GM18505 (cell line): ENCODE data around the gene LTBP1.
A peak's percentile ranks its signal among the peaks of the same experiment; 100 is the strongest.
"Not testable (repeated sequence)": the region's sequence is repeated elsewhere in the genome, so short reads cannot be mapped to it uniquely, and the experiment has no call there.

Experiments
- ATAC-seq: cut with Tn5 transposase; IDR thresholded peaks from one replicate; pipeline ENCODE4 v1.9.1; 2021; ENCODE audit not compliant: unreplicated experiment
- POLR2A ChIP-seq: IDR thresholded peaks from 4 replicates; pipeline ENCODE4 v1.6.1; 2011; ENCODE audit warnings: borderline replicate concordance; ENCODE audit not compliant: insufficient read depth, insufficient read length; ENCODE audit errors: extremely low read depth

The LTBP1 gene

DNA sequence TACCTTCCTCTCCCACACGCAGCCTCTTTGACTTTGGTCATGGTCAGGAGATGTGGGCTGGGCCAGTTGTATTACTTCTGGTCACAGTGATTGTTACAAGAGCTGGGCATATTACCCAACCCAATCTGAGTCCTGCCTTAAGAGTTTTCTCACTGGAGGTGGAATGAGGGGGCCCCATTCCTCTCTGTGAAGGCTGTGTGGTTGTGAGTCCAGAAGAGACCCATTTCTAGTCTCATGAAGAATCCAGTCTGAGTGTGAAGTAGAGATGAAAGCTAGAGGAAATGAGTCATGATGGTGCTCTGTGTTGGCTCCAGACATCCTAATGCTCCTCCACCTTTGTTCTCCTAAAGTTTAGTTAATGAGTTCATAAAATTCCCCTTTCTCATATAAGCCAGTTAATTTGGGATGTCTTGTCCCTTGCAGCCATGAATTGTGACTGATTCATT is 478.9 kb downstream of the LTBP1 start:
- TF ChIP-seq POLR2A = no peak
- no peak for ATAC-seq

DNA sequence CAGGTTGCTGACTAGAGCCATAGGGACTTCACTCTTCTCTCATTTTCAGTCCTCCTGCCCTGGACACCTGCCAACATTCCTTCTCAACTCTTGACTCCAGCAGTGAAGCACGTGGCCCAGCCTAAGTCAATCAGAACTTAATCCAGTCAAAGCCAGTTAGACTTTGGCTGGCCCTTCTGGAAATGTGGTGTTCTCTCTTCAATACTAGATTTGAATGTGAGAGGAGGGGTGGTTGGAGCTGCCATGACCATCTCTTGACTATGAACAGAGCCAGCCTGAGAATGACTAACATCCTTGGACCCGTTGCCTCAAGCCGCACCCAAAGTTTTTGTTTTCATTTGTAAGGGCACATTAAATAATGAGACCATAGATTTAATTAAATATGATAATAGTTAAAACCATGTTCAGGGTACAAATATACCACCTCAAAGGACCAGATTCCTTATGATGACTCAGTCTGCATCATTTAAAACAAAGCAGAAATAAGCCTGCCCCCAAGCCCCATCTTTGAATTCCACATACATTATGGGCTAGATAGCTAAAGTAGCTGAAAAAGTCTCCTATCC is 480.0 kb downstream of the LTBP1 start:
- no peak for TF ChIP-seq POLR2A
- no peak for ATAC-seq

DNA sequence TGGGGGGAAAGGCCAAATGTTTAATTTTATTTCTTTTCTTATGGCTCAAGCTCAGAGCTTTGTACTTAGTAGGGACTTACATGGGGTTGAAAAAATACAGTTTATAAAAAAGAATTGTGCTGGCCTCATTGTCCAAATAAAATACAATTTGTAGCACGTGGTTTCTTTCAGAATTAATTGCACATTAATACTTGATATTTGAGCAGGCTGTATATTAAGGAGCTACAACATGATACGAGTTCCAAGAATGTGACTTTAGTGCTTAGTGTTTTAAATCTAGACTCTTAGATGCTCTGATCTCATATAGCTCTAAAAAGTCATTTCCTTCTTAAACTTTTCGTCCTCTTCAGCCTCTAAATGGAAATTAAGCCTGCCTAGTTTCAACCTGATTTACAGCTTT is 483.3 kb downstream of the LTBP1 start:
- no peak for TF ChIP-seq POLR2A
- ATAC-seq = no peak

DNA sequence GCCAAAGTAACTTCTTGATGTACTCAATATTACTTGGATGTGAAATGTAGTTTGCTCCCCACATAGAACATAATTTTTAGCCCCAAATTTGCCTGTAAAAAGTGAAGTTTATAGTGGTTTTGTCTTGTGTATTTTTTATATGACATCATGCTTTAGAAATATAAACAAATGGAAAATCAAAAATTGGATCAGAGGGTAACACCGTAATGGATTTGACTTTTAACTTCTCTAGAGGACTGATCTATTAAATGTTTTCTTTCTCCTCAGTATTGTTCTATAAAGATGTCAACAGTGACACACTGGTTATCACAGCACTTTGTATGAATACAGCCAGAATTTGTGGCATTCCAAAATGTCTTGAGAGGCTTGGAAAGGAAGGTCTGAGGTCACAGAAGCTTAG is 484.1 kb downstream of the LTBP1 start:
- no peak for TF ChIP-seq POLR2A
- no peak for ATAC-seq

DNA sequence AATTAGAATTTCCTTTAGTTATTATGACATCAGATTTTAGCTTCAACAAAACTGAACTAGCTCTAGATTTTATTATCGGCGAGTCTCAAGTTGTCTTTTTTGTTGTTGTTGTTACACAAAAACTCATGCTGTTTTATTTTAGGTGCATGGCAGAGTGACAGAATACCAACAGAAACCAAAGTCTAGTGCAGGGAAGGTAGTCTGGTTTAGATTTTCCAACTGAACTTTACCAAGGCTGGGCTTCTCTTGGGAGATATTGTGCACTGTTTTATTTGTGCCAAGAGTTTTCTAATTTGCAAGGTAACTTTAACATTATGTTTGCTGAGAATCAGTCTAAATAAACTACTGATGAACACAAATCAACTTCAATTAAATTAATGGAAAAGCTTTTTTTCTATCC is 486.1 kb downstream of the LTBP1 start:
- TF ChIP-seq POLR2A = no peak
- ATAC-seq = no peak

DNA sequence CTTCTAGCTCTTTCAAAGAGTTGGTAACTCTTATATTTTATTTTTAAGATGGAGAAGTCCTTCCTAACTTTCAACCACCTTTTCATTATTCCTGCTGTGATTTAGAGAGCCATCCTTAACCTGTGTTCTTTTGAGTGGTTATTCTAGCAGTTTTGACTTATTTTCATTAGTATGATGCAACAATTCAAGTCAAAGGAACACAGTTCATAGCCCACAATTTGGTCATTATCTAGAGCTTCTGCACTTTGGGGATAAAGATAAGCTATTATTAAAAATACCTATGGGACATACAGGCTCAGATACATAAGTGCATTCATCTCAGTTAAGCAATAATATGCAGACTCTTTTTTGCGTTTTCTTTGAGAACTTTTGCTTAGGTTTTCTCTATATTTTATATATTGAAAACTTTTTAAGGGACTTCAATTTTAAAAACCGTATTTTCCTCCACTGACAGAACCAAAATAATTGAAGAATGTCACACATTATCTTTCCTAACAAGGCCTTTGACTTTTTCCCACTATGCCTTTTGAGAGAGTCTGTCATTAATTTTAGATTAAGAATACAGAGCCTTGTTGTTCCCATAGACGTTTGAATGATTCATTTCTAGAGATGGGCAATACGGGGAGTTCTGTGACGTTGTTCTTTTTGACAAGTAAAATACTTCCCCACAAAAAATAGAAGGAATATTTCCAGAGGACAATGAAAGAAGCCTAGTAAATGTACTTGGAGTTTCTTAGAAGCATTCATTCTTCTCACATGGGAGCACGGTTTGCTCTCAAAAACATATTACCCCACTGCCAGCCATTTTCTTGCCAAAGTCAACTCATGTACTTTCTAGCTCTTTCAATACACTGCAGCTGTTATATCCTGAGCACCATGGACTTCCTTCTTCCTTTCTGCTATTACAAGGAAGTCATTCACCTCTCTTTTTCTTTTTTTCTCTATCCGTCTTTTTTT is 486.8 kb downstream of the LTBP1 start:
- TF ChIP-seq POLR2A = no peak
- ATAC-seq = no peak

DNA sequence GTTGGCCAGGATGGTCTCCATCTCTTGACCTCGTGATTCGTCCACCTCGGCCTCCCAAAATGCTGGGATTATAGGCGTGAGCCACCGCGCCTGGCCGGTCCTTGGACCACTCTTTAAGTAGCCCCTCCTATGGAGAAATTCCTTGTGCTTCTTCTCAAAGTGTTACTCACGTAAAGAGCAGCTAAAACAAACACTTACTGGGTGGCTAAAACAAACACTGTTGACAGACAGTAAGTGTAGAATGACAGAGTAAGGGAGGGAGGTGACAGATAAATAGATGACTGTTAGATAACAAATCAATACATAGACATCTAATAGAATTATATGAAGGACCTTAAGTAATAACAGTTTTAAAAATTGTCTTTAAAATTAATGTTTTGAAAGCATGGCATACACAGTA is 488.8 kb downstream of the LTBP1 start:
- ATAC-seq = no peak
- TF ChIP-seq POLR2A = no peak

DNA sequence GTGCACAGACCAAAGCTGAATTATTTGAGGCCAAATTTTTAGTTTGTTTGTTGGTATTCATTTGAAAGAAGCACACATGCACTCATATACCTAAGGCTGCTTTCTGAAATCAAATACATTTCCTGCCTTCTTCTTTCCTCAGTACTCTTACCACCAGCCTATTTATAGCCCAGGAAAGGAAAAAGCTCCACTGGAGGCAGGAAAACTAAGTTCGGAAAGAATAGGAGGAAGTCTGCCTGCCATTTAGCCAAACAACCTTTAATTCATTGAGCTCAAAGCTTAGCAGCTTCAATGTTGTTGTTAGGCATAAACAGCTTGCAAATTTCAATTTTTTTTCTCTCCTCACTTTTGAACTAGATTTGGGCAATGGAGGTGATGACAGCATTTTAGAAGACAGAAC is 489.3 kb downstream of the LTBP1 start:
- no peak for ATAC-seq
- TF ChIP-seq POLR2A = no peak

DNA sequence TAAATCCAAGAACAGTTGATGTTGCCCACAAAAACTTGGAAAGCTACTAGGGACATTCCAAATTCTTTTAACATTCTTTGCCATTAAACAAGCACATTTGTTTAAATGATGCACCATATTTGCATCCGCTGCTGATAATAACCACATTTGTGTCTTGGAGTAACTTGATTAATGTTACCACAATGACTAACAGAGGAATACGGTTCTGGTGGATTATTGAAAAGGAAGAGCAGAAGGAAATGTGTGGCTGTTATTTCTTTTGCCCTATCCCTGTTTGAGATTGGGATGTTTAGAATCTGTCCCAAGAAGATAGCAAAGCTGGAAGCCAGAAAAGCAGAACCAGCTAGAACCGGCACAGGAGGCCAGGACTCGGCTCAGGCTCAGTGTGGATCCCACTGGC is 490.5 kb downstream of the LTBP1 start:
- no peak for TF ChIP-seq POLR2A
- ATAC-seq = no peak

DNA sequence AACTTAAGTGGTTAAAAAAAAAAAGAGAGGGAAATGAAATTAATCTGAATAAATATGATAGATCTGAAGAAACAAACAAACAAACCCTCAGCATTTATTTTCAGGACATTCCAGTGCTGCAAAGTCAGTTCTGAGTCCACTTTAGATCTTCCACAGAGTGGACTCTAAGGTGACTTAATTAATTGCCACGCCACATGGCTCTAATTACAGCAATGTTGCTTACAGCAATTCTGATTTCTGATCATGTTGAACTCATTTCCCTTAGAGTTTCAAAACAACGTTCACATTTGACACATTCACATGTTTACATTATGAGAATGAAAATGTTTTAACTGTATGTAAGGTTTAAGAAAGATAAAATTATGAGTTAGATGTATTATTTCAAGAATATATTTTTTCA is 491.1 kb downstream of the LTBP1 start:
- TF ChIP-seq POLR2A = no peak
- no peak for ATAC-seq

DNA sequence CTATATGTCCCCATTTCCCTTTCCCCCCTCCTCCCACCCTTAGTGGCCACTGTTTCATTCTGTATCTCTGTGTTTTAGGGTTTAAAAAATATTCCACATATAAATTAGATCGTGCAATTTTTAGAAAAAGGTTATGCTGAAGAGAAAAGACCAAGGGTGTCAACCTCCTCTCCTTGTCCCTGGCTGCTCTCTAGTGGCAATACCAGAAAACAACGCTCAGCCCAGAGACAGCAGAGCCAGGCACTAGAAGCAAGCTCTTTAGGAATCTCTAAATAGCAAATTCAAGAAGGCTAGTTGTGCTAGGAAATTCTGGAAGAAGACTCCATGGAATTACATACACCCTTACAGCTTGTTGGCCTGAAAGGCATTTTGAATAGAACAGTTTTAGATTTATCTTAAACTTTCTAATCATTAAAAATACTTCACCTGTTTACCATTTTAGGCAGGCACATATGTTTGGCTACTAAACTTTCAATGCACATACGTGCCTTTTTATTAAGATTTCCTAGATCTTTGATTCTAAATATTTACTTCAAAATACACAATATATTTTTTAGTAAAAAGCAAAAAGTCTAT is 494.6 kb downstream of the LTBP1 start:
- no peak for TF ChIP-seq POLR2A
- ATAC-seq = peak; percentile 90

DNA sequence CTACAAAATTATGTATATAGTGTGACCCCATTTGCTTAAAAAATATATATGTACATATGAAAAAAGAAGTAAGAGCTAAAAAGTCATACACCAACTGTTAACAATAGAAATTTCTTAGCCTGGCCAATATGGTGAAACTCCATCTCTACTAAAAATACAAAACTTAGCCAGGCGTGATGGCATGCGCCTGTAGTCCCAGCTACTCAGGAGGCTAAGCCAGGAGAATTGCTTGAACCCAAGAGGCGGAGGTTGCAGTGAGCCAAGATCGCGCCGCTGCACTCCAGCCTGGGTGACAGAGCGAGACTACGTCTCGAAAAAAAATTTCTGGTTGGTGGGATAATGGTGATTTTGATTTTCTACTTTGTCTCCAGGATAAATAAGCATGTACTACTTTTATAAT is 495.3 kb downstream of the LTBP1 start:
- not testable (repeated sequence) for ATAC-seq

DNA sequence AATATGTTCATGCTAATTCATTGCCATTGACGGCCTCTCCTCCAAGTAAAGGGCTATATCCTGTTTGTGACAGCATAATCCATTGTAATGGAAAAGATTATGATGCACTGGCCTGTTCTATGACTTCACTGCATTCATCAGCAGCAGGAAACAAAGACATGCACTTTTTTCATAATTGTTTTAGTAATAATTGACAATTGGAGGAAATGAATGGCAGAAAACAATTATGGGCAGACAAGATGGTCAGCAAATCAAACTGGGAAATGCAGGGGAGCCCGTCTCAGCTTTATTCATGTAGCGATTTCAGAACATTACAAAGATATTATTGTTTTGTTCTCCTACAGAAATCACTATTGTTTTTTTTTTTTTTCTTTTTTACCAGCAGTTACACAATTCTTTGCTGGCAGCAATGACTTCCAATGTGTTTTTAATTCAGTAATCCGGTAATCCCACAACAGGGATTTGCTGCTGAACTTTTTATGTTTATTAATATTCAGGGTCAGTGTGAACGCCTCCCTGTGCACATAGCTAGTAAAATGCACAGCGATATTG is 495.9 kb downstream of the LTBP1 start:
- ATAC-seq = no peak
- TF ChIP-seq POLR2A = no peak
